ENCODE measurements around the gene PPTC7.

- TF ChIP-seq CTCF (IDR thresholded peaks at IDR 0.05): no peak
- no peak for TF ChIP-seq ZFX (IDR thresholded peaks at IDR 0.05; ENCODE audit: borderline replicate concordance)
Measured at GRCh38 chr12:110619534-110619953, 36.4 kb upstream of the PPTC7 start.
